Measurements from ENCODE around the gene KAT2B. TPM values are rescaled to one million over a fixed set of nuclear protein-coding genes. Genes with fewer than 3 reads are reported as not detected.

The KAT2B gene
- total RNA-seq, 3 donors from 2014 or later, result 27.2 to 49.1 (median 27.5) TPM

DNA sequence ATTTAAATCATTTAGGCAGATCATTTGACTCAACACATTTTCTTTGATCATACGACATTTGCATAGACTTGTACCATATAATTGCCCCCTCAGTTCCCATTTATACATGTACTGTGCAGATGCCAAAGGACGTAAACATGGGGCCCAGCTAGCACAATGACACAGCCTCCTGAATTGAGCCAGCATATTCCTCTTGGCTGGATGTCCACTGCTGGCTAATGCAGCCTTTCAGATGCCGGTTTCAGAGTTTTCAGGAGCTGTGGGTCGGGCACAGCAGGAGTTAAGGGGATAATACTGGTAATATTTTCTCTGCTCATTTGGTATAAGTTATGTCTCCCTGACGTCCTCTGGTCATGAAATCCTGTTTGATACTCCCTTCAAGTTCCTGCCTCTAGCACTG, 39.4 kb downstream of the KAT2B start:
- Histone ChIP-seq H3K4me1 (ENCODE audit: low read depth) (no peaks in the 10 kb centered on the region), H3K4me3 (no peak overlapping the region), H3K9me3 (no peaks in the 10 kb centered on the region), H3K36me3 (ENCODE audit: low read depth) (no peaks in the 10 kb centered on the region)
- no peak for ATAC-seq
- TF ChIP-seq, protein P1, sequence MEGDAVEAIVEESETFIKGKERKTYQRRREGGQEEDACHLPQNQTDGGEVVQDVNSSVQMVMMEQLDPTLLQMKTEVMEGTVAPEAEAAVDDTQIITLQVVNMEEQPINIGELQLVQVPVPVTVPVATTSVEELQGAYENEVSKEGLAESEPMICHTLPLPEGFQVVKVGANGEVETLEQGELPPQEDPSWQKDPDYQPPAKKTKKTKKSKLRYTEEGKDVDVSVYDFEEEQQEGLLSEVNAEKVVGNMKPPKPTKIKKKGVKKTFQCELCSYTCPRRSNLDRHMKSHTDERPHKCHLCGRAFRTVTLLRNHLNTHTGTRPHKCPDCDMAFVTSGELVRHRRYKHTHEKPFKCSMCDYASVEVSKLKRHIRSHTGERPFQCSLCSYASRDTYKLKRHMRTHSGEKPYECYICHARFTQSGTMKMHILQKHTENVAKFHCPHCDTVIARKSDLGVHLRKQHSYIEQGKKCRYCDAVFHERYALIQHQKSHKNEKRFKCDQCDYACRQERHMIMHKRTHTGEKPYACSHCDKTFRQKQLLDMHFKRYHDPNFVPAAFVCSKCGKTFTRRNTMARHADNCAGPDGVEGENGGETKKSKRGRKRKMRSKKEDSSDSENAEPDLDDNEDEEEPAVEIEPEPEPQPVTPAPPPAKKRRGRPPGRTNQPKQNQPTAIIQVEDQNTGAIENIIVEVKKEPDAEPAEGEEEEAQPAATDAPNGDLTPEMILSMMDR (IDR thresholded peaks at IDR 0.05), result no peak
- no peak for DNase-seq
- intact Hi-C loops (cut with DNase I, micrococcal nuclease), result no loop called here

DNA sequence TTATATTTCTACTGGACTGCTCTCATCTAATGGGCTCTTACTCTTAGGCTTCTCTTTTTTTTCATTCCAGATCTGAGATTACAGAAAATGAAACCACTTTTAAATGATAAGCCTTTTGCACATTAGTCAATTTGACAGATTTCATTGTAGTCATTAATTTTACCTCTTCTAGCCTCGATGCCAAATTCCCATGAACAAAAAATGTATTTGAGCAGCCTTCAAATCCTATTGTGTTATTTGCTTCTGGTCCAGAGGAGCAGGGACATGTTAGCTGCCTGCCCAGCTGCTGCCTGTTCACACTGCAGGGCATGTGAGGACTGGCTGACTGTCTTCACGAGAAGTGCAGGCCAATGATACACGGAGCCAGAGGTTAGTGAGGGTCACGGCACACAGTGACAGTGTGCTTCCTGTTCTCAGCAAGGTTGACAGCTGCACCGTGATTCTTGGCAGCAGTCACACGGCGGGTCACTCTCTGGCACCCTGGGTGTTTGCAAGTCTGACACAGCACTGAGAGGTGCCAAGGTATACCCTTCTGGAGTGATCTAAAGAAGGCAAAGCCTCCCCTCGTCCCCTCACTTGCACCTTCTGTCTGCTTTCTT, 40.8 kb downstream of the KAT2B start:
- Histone ChIP-seq H3K4me3 (no peak overlapping the region), H3K36me3 (ENCODE audit: low read depth) (no peaks in the 10 kb centered on the region), H3K4me1 (ENCODE audit: low read depth) (no peaks in the 10 kb centered on the region), H3K9me3 (no peaks in the 10 kb centered on the region)
- DNase-seq, result peak; percentile 36 to 58 (median 51)
- intact Hi-C loops (cut with DNase I, micrococcal nuclease), result no loop called here
- TF ChIP-seq, protein P1 (IDR thresholded peaks at IDR 0.05), result no peak
- peak; percentile 92 for ATAC-seq

DNA sequence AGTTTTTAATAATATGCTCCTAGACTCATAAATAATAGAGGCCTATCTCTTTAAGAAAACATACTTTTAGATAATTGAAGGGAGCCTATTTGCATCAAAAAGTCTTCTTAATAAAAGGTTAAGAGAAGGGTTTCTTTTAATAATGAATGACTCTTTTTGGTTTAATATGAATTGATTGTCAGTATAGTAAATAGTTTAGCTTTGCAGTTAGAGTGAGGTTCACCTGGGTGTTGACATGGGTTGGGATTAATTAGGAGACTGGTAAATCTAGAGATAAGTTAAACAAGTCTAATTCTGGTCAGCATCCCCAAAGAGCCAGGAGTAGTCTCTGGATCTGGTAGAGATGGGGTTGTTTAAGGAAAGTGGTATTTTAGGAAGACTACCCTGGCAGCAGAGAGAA, 43.0 kb downstream of the KAT2B start:
- ATAC-seq (no peak), DNase-seq (no peak)
- Histone ChIP-seq H3K4me3 (no peak overlapping the region), H3K36me3 (ENCODE audit: low read depth) (no peaks in the 10 kb centered on the region), H3K4me1 (ENCODE audit: low read depth) (no peaks in the 10 kb centered on the region), H3K9me3 (no peaks in the 10 kb centered on the region)
- TF ChIP-seq, protein P1 (IDR thresholded peaks at IDR 0.05), result no peak
- intact Hi-C loops (cut with DNase I, micrococcal nuclease), result no loop called here

DNA sequence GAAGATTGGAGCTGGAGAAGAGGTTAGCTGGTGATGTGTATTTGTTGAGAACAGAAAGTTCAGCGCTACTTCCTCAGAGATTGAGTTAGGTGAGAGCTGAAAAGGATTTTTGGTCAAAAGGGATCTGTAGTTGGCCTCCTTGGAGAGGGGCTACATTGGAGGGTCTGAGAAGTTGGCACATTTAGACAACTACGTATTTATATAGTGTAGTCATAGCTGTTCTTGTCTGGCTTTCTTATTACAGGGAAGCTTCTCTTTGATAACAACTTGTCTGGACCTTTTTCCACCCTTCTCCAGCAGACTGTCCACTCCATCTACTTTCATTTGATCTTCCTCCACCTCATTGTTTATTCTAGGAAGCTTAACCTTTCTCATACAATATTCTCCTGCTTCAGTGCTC, 43.7 kb downstream of the KAT2B start:
- no peaks in the 10 kb centered on the region for H3K36me3 ChIP-seq (ENCODE audit: low read depth)

DNA sequence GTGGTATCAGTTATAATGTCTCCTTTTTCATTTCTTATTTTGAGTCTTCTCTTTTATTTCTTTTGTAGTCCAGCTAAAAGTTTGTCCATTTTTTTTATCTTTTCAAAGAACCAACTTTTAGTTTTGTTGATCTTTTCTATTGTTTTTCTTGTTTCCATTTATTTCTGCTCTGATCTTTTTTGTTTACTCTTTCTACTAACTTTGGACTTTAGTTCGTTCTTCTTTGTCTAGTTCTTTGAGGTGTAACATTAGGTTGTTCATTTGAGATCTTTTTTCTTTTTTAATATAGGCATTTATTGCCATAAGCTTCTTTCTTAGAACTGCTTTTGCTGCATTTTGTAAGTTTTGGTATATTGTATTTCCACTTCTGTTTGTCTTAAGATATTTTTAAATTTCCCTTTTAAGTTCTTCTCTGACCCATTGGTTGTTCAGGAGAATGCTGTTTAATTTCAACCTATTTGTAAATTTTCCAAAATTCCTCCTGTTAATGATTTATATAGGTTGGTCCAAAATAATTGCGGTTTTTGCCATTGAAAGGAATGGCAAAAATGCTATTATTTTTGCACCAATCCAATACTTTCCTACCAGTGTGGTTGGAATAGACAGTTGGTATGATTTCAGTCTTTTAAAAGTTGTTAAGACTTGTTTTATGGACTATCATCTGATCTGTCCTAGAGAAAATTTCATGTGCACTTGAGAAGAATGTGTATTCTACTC, 51.2 kb downstream of the KAT2B start:
- intact Hi-C loops (cut with DNase I, micrococcal nuclease), result no loop called here
- H3K36me3 ChIP-seq (ENCODE audit: low read depth), result no peaks in the 10 kb centered on the region
- DNase-seq, result no peak

More for the DNA sequence above, 43.7 kb downstream of the KAT2B start:
- TF ChIP-seq, protein P1 (IDR thresholded peaks at IDR 0.05), result no peak
- DNase-seq, result no peak
- no peaks in the 10 kb centered on the region for H3K9me3 ChIP-seq
- ATAC-seq, result no peak
- H3K4me1 ChIP-seq (ENCODE audit: low read depth), result no peaks in the 10 kb centered on the region
- intact Hi-C loops (cut with DNase I, micrococcal nuclease), result no loop called here
- no peak overlapping the region for H3K4me3 ChIP-seq

More for the DNA sequence above, 51.2 kb downstream of the KAT2B start:
- TF ChIP-seq, protein P1 (IDR thresholded peaks at IDR 0.05), result no peak
- ATAC-seq, result no peak
- Histone ChIP-seq H3K4me1 (ENCODE audit: low read depth) (no peaks in the 10 kb centered on the region), H3K9me3 (no peaks in the 10 kb centered on the region), H3K4me3 (no peak overlapping the region)

Measured in mucosa of descending colon (tissue), 3 donors.